K562 (cell line): ENCODE results near the gene PPP1R13B. TPM values are rescaled to one million over a fixed set of nuclear protein-coding genes. Genes with fewer than 3 reads are reported as not detected.
A peak's percentile ranks its signal among the peaks of the same experiment; 100 is the strongest.

Experiments
- ATAC-seq: fragments of 200-7000 bp; cut with Tn5 transposase; 3 replicates; pipeline ENCODE4 v1.9.1; 2020; ENCODE audit warnings: moderate library complexity
- BruUV-seq: library from RNA; stranded (reverse); fragments of 400-500 nt; replicated peaks from 2 replicates; lab custom pipeline; 2021; lab: Mats Ljungman, UMichigan
- CTCF ChIA-PET: fragments of 300-600 bp; formaldehyde crosslinking; extraction: SDS; loops from one replicate; lab custom pipeline; 2021; ENCODE audit warnings: low intra/inter-chr PET ratio; lab: Yijun Ruan, JAX
- POLR2A ChIA-PET: fragments of 300-600, 350-650 bp; sonication (Branson Sonifier 250); formaldehyde crosslinking; extraction: SDS; loops from one replicate; lab custom pipeline; 2021; ENCODE audit warnings: antibody characterized with exemption, inconsistent platforms; lab: Yijun Ruan, JAX
- DNase-seq, 4 experiments: peaks; one replicate each; pipeline versions ENCODE4 v3.0.0 to v3.0.0-alpha.2; 2011 to 2018; ENCODE audit warnings: low spot score in 3 of 4, mixed read lengths in 3 of 4; ENCODE audit errors: extremely low read depth in 1 of 4
- FAIRE-seq: peaks from 2 replicates; lab custom pipeline; 2011; peaks lifted over from hg19 to GRCh38; lab: Jason Lieb, UNC
- H2AFZ ChIP-seq: 2 replicates; pipeline ENCODE4 v1.6.0; 2011; ENCODE audit warnings: low read depth, low read length, control low read depth, inconsistent platforms
- H3K27ac ChIP-seq: fragments of 200-600 bp; 3 replicates; pipeline ENCODE4 v1.8.0; 2011; ENCODE audit warnings: low read depth, mild to moderate bottlenecking, control low read depth, inconsistent platforms, low read length, moderate library complexity, mixed read lengths; ENCODE audit errors: extremely low read depth
- H3K27me3 ChIP-seq, 2 experiments: fragments of 300-600 bp in 1 of 2; 2 replicates in 1 of 2; 3 replicates in 1 of 2; pipeline versions ENCODE4 v1.6.0 to v1.8.0; 2011; ENCODE audit warnings: inconsistent platforms in 2 of 2, low read length in 2 of 2, mild to moderate bottlenecking in 1 of 2, mixed read lengths in 1 of 2, moderate library complexity in 1 of 2; ENCODE audit not compliant: control insufficient read depth in 2 of 2, insufficient read depth in 2 of 2
- H3K36me3 ChIP-seq: fragments of 300-600 bp; 3 replicates; pipeline ENCODE4 v1.8.0; 2011; ENCODE audit warnings: mild to moderate bottlenecking, low read length, inconsistent platforms; ENCODE audit not compliant: control insufficient read depth, insufficient read depth
- H3K4me1 ChIP-seq, 2 experiments: fragments of 200-600 bp in 1 of 2; replicated peaks in 1 of 2; 2 replicates in 1 of 2; 3 replicates in 1 of 2; pipeline versions ENCODE4 v1.5.1 to v1.8.0; 2011; ENCODE audit warnings: inconsistent platforms in 2 of 2, low read length in 2 of 2, mild to moderate bottlenecking in 1 of 2, mixed read lengths in 1 of 2, moderate library complexity in 1 of 2; ENCODE audit not compliant: control insufficient read depth in 2 of 2, insufficient read depth in 2 of 2
- H3K4me2 ChIP-seq: 2 replicates; pipeline ENCODE4 v1.6.1; 2011; ENCODE audit warnings: low read length, control low read depth, inconsistent platforms, mixed read lengths; ENCODE audit not compliant: insufficient read depth
- H3K4me3 ChIP-seq: fragments of 200-600 bp; sonication (generic), shearing (Covaris generic); 2 replicates; pipeline ENCODE4 v1.5.1; 2016; ENCODE audit warnings: control low read depth, inconsistent platforms
- H3K79me2 ChIP-seq: fragments of 200-600 bp; 3 replicates; pipeline ENCODE4 v1.8.0; 2011; ENCODE audit warnings: low read length, inconsistent platforms; ENCODE audit not compliant: control insufficient read depth, insufficient read depth
- H3K9ac ChIP-seq, 2 experiments: 2 replicates each; pipeline versions ENCODE4 v1.6.0 to v1.6.1; 2011; ENCODE audit warnings: low read depth in 2 of 2, low read length in 2 of 2, control low read depth in 1 of 2, inconsistent platforms in 1 of 2, mild to moderate bottlenecking in 1 of 2, mixed read lengths in 1 of 2; ENCODE audit not compliant: insufficient read depth in 1 of 2
- H3K9me1 ChIP-seq: one replicate; pipeline ENCODE4 v1.6.0; 2011; ENCODE audit warnings: inconsistent platforms, mild to moderate bottlenecking, low read length, moderate library complexity; ENCODE audit not compliant: control insufficient read depth, insufficient read depth
- H3K9me3 ChIP-seq: replicated peaks from 2 replicates; pipeline ENCODE4 v1.5.1; 2011; ENCODE audit warnings: low read depth, low read length, inconsistent platforms; ENCODE audit not compliant: control insufficient read depth, insufficient read depth
- H4K20me1 ChIP-seq: replicated peaks from 2 replicates; pipeline ENCODE4 v1.6.1; 2011; ENCODE audit warnings: low read length, inconsistent platforms, mixed read lengths; ENCODE audit not compliant: control insufficient read depth, insufficient read depth
- HNRNPH1 ChIP-seq: fragments of 200-400 bp; formaldehyde crosslinking; optimal IDR thresholded peaks from 2 replicates; pipeline ENCODE3; 2017; ENCODE audit warnings: low read depth, mild to moderate bottlenecking, low read length, moderate library complexity
- WGBS: fragments of 100-300 bp; shearing (Covaris generic); methylation state at CpG from one replicate; pipeline ENCODE4 v1.1.6; 2016; ENCODE audit warnings: low coverage, mixed read lengths; ENCODE audit not compliant: insufficient coverage; ENCODE audit errors: missing lambda C conversion rate; 5-methylcytosine and 5-hydroxymethylcytosine counted together
- in situ Hi-C: fragments of 300-500 bp; cut with MboI; formaldehyde crosslinking; loops from 4 replicates; pipeline ENCODE4 v1.15.0; 2018; ENCODE audit warnings: inconsistent platforms, mixed read lengths
- intact Hi-C: fragments of 100-400 bp; cut with micrococcal nuclease; formaldehyde crosslinking; loops from 2 replicates; pipeline ENCODE4 v1.14.2; 2022
- polyA plus RNA-seq, 8 experiments: library from polyadenylated mRNA; depleted of rRNA in 4 of 8; stranded (reverse) in 5 of 8; unstranded in 3 of 8; fragments of >200 nt; fragmentation: Nextera tagmentation in 2 of 8; fragmentation: Illumina TruSeq in 1 of 8; extraction: Ambion mirVana in 2 of 8; extraction: Trizol in 1 of 8; gene quantifications; 2 replicates each; pipeline versions ENCODE4 v1.2.1 to v1.2.3, GENCODE V29; 2011 to 2014; ENCODE audit warnings: inconsistent platforms in 1 of 8, missing spikeins in 1 of 8
- total RNA-seq, 7 experiments: library from RNA; depleted of rRNA in 6 of 7; stranded (reverse); fragments of >200 nt in 6 of 7; fragmentation: Illumina TruSeq in 2 of 7; extraction: Trizol in 2 of 7; gene quantifications; 2 replicates each; pipeline versions ENCODE4 v1.2.1 to v1.2.3, GENCODE V29; 2011 to 2021; ENCODE audit warnings: low replicate concordance in 1 of 7
- TF ChIP-seq, protein P1 (sequence below), 3 experiments: IDR thresholded peaks in 2 of 3; conservative IDR thresholded peaks in 1 of 3; 2 replicates each; pipeline ENCODE4 v1.5.1; 2011 to 2012; ENCODE audit warnings: low read length in 3 of 3, mild to moderate bottlenecking in 3 of 3, control low read depth in 2 of 3, improper control_type of control experiment in 1 of 3, inconsistent platforms in 1 of 3, low read depth in 1 of 3, mixed read lengths in 1 of 3, moderate library complexity in 1 of 3; ENCODE audit not compliant: insufficient read depth in 2 of 3

The PPP1R13B gene
- total and polyA plus RNA-seq, 9 of the 15 experiments (the other 6 are each of a cell fraction or from before 2014, with no cell fraction given), result 0.03 to 1.7 (median 0.15) TPM

DNA sequence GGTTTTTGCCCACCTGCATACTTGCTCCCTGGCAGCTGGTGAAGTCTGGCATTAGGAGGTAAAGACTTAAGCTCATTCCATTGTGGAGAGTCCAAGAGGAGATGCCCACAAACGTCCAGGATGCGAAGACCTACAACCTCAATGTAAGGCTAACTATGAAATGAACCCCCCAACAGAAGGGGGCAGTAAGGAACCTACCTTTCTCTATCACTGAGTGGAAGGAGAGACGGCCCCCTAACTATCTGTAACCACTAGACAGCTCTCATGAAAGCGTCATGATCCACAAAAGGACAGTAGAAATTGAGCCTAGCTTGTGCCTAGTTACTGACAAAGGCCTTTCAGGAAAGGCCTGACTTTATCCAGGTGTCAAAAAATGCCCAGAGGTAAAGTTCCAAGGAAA is 76.5 kb downstream of the PPP1R13B start:
- POLR2A ChIA-PET, result interaction anchor here (0.6 to 0.9 kb wide), 2 partner anchors 10 to 52 kb away, joined by 3 to 6 read pairs; no protein-coding TSS in a partner anchor
- BruUV-seq, result no TSS peak
- no peak overlapping the region for H3K27ac ChIP-seq

More for the DNA sequence above, 76.5 kb downstream of the PPP1R13B start:
- 0% methylated on average over 4 of the region's 4 CpGs for WGBS
- Histone ChIP-seq H3K4me3 (no peak overlapping the region), H3K9ac (no peak overlapping the region), H3K4me1 (no peaks in the 10 kb centered on the region), H3K79me2 (no peaks in the 10 kb centered on the region), H4K20me1 (no peaks in the 10 kb centered on the region), H3K27me3 (peaks cover 0 to 6% of the 10 kb centered on the region in 2 experiments; a peak in 2 of 5 replicates), H3K36me3 (no peaks in the 10 kb centered on the region), H3K9me1 (no peaks in the 10 kb centered on the region), H3K4me2 (no peak overlapping the region), H2AFZ (0 out of 2 replicates have a peak overlapping the region, but pooled peaks have one; percentile 24), H3K9me3 (no peaks in the 10 kb centered on the region)
- ATAC-seq (peak; percentile 54; the same call in 2 of the 3 replicates), DNase-seq (no peak), FAIRE-seq (peak; percentile 56)
- TF ChIP-seq, protein P1, sequence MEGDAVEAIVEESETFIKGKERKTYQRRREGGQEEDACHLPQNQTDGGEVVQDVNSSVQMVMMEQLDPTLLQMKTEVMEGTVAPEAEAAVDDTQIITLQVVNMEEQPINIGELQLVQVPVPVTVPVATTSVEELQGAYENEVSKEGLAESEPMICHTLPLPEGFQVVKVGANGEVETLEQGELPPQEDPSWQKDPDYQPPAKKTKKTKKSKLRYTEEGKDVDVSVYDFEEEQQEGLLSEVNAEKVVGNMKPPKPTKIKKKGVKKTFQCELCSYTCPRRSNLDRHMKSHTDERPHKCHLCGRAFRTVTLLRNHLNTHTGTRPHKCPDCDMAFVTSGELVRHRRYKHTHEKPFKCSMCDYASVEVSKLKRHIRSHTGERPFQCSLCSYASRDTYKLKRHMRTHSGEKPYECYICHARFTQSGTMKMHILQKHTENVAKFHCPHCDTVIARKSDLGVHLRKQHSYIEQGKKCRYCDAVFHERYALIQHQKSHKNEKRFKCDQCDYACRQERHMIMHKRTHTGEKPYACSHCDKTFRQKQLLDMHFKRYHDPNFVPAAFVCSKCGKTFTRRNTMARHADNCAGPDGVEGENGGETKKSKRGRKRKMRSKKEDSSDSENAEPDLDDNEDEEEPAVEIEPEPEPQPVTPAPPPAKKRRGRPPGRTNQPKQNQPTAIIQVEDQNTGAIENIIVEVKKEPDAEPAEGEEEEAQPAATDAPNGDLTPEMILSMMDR (IDR thresholded peaks at IDR 0.05 in 2 of 3, conservative IDR thresholded peaks at IDR 0.05 in 1 of 3; ENCODE audit: insufficient read depth in 2 of 3, low read depth in 1 of 3, low read length in 3 of 3), result peak in 2 of 3 experiments; percentile 36 to 38; a peak in 3 of 6 replicates
- no peak for TF ChIP-seq HNRNPH1
- intact Hi-C loops (no loop called here), in situ Hi-C loops (no loop called here)
- CTCF ChIA-PET, result interaction anchor here (0.6 kb wide), 1 partner anchor 295 kb away, joined by 3 read pairs; no protein-coding TSS in a partner anchor
